Kidney tubule cell (primary cell): ENCODE data around the gene DPH5.

Experiments used
- DNase-seq: peaks from one replicate; pipeline ENCODE4 v3.0.0-alpha.2; 2018; ENCODE audit warnings: low spot score

Gene DPH5

GRCh38 chr1:100941580-100942216 is 83.9 kb downstream of the DPH5 start:
- no peak for DNase-seq

GRCh38 chr1:100941098-100941527 is 84.5 kb downstream of the DPH5 start:
- no peak for DNase-seq
